Hepatic stellate cell (primary cell): ENCODE measurements around the gene APBA2.
"Not testable (repeated sequence)": the region's sequence is repeated elsewhere in the genome, so short reads cannot be mapped to it uniquely, and the experiment has no call there.

Experiments used
- DNase-seq: peaks from one replicate; pipeline ENCODE4 v3.0.0; 2011; ENCODE audit warnings: low spot score

APBA2 gene

DNA sequence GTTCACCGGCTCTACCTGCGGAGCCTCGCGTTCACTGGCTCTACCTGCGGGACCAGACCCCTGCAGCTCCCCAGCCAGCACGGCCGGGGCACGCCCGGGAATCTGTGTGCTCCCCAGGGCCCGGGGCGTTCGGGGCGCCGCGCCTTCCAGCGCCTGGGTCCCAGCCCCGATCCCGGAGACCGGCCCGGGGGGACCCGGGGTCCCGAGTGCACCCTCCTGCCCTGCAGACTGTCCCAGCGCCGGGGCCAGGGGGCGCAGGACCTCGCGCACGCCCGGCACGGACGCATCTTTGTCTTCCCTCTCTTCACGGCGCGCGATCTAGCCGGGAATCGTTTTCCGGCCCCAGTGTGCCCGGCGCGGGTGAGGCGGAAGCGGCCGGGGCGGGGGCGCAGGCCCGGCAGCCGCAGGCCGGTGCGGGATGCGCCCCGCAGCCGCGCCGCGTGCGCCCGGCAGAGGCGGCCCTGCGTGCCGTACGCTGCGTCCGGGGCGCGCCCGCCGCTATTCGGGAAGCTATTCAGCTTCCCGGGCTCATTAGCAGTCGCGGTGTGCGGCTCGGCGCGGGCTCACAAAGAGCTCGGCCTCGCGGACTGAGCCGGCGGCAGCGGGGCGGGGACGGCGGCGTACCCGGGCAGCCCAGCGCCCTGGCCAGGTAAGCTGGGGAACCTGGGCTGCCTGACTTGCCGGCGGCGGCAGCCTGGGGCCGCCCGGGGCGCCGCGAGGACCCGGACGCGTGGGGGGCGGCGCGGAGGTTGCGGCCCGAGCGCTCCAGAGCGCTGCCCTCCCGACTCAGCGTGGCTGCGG, at the start of gene APBA2:
Gene APBA2 (plus strand): TSS at position 345 of the 801 bp plus-strand sequence. CDS start 167,911 bp downstream, outside the sequence.
- peak; percentile 51 for DNase-seq

DNA sequence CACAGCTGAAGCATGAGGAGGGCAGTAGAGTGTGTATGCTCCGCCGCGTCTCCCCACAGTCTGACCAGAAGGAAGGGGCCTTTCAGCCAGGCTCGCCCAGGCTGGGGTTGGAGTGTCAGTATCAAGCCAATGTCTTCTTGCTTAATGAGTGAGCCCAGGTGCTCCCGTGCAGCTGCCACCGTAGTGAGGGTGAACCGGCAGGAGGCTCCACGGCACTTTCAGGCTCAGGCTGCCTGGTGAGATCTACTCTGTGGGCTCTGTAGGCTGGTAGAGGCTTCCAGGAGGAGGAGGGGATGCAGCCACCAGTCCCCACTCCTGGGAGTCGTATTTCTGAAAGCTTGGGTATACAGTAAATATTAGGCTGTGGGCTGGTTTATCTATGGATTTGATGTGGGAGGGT, 45.5 kb upstream of the APBA2 start:
- not testable (repeated sequence) for DNase-seq

DNA sequence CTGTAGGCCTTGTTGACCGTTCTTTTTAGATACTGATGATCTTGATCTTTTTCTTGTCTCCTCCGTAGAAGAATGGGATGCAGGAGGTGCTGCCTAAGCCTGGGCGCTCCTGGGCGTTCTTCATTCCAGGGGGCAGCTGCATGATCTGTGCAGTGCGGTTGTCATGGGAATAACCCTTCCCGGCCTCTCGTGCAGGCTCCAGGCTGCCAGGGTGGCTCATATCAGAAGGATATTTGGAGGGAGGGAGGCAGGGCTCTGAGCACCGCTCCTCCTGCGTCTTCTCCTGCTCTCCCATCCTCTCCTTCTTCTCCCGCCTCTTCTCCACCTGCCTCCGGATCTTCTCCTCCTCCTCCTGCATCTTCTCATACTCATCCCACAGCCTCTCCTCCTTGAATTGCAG, 43.6 kb upstream of the APBA2 start:
- DNase-seq, result not testable (repeated sequence)

- DNase-seq, result not testable (repeated sequence)
These were observed 42.3 kb upstream of the APBA2 start for GRCh38 chr15:28843520-28843919.

DNA sequence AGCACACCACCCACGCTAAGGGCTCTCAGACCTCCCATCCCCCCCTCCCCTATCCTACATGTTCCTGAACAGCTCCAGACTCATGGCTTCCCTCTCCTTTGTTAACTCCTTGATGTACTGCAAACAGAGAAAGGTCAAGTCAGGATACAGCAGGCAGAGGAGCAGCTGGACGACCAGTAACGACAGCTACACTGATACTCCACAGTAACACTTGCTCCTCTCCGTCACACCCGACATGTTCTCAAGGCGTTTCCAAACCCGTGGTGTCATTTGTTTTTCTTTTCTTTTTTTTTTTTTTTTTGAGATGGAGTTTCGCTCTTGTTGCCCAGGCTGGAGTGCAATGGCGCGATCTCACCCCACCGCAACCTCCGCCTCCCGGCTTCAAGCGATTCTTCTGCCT, 41.6 kb upstream of the APBA2 start:
- DNase-seq, result not testable (repeated sequence)

GRCh38 chr15:28847247-28847646, 38.5 kb upstream of the APBA2 start:
- DNase-seq, result not testable (repeated sequence)

DNA sequence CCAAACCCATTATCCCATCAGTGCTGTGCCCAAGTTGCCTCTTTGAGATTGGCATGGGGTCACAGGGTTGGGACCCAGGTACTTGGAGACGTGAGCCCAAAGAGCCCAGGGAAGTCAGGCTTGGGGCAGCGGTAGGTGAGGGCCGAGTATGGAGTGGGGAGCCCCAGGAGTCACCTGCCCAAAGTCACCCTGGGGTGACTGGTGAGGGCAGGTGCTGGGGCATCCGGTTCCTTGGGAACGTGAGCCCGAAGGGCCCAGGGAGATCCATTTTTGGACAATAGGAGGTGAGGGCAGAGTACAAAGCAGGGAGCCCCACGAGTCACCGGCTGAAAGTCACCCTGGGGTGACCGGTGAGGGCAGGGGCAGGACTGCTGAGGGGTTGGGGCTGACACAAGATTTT, 37.8 kb upstream of the APBA2 start:
- not testable (repeated sequence) for DNase-seq

DNA sequence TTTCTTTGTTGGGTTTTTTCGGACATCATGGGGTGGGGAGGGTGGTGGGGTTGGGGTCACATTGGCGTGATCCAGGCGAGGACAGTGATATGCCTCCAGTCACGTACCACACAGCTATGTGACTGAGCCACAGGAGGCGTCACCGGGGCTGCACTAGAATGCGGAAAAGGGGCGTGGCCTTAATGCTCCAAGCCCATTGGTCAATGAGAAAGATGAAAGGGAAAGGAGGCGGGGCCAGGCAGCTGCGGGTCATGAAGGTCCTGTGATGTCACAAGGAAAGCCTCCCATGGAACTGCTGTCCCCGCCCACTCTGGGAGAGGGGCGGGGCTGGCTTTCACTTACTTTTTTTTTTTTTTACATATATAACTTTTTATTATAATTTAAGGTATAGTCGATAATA, 37.3 kb upstream of the APBA2 start, which contains the start of gene GOLGA6L7:
Gene GOLGA6L7 (minus strand): TSS at position 124 of the 400 bp plus-strand sequence. CDS start 95 bp downstream, at position 29.
- DNase-seq, result not testable (repeated sequence)

- DNase-seq, result not testable (repeated sequence)
These were observed 36.5 kb upstream of the APBA2 start for GRCh38 chr15:28849271-28849670.

DNA sequence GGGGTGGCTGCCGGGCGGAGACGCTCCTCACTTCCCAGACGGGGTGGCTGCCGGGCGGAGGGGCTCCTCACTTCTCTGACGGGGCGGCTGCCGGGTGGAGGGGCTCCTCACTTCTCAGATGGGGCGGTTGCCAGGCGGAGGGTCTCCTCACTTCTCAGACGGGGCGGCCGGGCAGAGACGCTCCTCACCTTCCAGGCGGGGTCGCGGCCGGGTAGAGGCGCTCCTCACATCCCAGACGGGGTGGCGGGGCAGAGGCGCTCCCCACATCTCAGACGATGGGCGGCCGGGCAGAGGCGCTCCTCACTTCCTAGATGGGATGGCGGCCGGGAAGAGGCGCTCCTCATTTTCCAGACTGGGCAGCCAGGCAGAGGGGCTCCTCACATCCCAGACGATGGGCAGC, 36.0 kb upstream of the APBA2 start:
- DNase-seq, result not testable (repeated sequence)

DNA sequence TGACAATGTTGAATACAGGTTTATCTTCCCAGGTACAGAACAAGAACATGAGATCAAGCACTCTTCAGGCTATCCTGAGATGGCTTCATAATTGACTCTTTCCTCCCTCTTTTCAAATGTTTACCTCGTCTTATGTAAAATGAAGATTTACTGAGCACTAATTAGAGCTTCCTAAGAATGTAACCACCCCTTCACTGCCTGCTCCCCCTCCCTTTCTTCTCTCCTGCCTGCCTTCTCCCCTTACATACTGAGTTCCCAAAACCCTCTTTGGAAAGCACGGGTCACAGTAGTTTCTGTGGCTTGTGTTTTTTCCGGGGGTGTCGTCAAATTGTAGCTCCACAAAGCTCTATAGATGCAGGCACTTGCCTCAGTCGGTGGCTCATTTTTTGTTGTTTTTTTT, 32.1 kb upstream of the APBA2 start:
- DNase-seq, result not testable (repeated sequence)

GRCh38 chr15:28854578-28854977, 31.2 kb upstream of the APBA2 start:
- not testable (repeated sequence) for DNase-seq

- DNase-seq, result no peak
These were observed 24.7 kb upstream of the APBA2 start for GRCh38 chr15:28861031-28861534.

DNA sequence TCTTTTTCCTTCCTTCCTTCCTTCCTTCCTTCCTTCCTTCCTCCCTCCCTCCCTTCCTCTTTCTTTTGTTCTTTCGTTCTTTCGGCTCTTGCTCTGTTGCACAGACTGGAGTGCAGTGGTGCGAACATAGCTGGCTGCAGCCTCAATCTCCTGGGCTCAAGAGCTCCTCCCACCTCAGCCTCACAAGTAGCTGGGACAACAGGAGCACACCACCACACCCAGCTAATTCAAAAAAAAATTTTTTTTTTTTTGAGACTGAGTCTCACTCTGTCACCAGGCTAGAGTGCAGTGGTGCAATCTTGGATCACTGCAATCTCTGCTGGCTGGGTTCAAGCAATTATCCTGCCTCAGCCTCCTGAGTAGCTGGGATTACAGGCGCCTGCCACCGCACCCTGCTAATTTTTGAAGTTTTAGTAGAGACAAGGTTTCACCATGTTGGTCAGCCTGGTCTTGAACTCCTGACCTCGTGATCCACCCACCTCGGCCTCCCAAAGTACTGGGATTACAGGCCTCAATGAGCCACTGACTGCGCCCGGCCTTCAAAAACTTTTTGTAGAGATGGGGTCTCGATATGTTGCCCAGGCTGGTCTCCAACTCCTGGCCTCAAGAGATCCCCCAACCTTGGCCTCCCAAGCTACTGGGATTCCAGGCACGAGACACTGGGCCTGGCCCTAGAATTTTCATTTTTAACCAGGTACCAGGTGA, 24.0 kb upstream of the APBA2 start:
- DNase-seq, result not testable (repeated sequence)

DNA sequence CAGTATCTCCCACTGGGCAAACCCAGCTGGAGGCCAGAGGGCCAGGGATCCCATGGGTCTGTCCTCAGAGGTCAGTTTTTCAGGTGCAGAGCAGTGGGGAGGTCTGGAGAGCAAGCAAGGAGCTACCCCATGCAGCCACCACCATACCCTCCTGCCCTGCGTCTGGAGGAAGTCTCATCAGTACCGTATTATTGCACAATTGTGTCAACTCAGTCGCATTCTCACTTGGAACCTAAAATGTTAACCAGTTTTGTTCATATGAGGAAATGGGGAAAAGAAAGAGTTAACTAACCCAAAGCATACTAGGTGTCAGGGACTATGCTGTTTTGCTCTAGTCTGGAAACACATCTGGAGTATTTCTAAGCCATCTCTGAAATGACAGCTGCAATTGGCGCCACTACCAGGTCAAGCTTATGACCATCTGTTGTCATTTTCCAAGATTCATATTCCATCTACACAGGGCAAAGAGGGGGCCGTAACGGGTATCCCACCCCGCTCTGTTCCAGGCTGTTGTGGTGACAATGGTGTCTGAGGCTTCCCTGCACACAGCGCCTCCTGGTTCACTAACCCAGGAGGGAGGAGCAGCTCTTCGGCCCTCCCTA, 16.9 kb upstream of the APBA2 start:
- DNase-seq, result no peak

DNA sequence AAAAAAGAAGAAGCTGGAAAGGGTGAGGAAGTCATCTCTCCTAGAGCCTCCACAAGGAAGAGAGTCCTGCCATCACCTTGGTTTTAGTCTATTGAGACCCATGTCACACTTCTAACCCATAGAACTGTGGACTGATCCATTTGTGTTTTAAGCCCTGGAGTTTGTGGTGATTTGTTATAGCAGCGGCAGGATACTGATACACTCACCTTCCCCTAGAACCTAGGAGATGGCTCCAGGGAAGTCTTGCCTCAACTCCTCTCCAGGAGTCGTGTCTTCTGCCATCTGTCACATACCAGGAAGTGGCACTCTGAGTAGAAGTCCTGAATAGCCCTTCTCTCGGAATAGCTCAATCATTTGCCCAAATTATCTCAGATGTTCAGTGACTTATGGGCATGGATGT, 14.6 kb upstream of the APBA2 start:
- no peak for DNase-seq

- DNase-seq, result no peak
These were observed 12.8 kb upstream of the APBA2 start for GRCh38 chr15:28873006-28873405.

- no peak for DNase-seq
These were observed 12.1 kb upstream of the APBA2 start for GRCh38 chr15:28873585-28874190.

GRCh38 chr15:28875461-28876000, 10.2 kb upstream of the APBA2 start:
- DNase-seq, result no peak

DNA sequence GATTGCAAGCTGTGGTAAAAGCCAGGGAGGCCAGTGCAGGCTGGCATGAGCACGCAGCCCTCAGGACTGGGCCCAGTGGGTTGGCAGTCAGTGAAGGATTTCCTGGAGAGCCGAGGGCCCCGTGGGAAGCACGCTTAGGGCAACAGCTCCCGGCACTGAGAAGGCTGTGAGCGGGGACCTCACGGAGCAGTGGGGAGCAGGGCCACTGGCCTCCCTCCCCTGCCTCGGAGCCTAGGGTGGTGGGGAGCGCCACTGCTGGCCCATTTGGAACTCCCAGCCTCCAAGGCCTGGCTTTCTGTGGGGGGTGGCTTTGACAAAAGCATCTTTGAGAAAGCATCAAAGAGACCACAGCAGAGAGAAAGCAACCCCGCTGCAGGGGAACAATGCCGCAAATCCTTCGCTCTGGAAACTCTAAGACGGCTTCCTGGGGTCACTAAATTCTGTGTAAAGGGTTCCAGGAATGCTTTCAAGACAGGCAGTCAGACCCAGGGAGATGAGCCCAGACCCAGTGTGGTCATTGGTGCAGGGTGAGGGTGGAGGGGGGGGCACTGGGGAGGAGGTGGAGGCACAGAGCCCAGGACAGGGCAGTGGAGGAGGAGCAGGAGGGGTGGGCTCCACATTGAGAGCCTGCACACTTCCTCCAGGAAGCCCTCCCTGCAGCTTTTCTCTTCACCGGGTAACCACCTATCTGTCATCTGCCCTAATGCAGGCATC, 9.5 kb upstream of the APBA2 start:
- no peak for DNase-seq

GRCh38 chr15:28876845-28877185, 9.0 kb upstream of the APBA2 start:
- no peak for DNase-seq
